SK-N-SH (cell line): ENCODE measurements around the gene COL4A5. TPM values are rescaled to one million over a fixed set of nuclear protein-coding genes. Genes with fewer than 3 reads are reported as not detected.

ENCODE experiments used
- CTCF ChIA-PET: fragments of 300-600, 350-600 bp; formaldehyde crosslinking; extraction: SDS; loops from one replicate; lab custom pipeline; 2021; lab: Yijun Ruan, JAX
- POLR2A ChIA-PET: fragments of 350-600 bp; sonication (Branson Sonifier 250); formaldehyde crosslinking; extraction: SDS; loops from one replicate; lab custom pipeline; 2020; ENCODE audit warnings: antibody characterized with exemption, inconsistent platforms; lab: Yijun Ruan, JAX
- DNase-seq: peaks from one replicate; pipeline ENCODE4 v3.0.0; 2012
- H2AFZ ChIP-seq: fragments of 200-600 bp; sonication (generic); 2 replicates; pipeline ENCODE4 v1.8.1; 2016; ENCODE audit warnings: antibody characterized with exemption, mild to moderate bottlenecking, low read depth
- H3F3A ChIP-seq: fragments of 200-600 bp; sonication (generic); replicated peaks from 2 replicates; pipeline ENCODE3; 2016; ENCODE audit warnings: antibody characterized with exemption, mild to moderate bottlenecking; ENCODE audit not compliant: insufficient read depth
- H3K27ac ChIP-seq, 2 experiments: fragments of 200-500 bp in 1 of 2; fragments of 200-600 bp in 1 of 2; sonication (Bioruptor generic) in 1 of 2; sonication (generic), shearing (Covaris generic) in 1 of 2; 2 replicates each; pipeline versions ENCODE4 v1.5.1 to v1.6.1; 2014 to 2016; ENCODE audit warnings: low read depth in 2 of 2, inconsistent platforms in 1 of 2, low read length in 1 of 2, mild to moderate bottlenecking in 1 of 2, mixed read lengths in 1 of 2
- H3K27me3 ChIP-seq: fragments of 200-600 bp; sonication (generic), shearing (Covaris generic); 2 replicates; pipeline ENCODE4 v1.6.1; 2016; ENCODE audit warnings: mixed run types; ENCODE audit not compliant: insufficient read depth
- H3K36me3 ChIP-seq, 2 experiments: fragments of 200-500 bp in 1 of 2; fragments of 200-600 bp in 1 of 2; sonication (Bioruptor generic) in 1 of 2; sonication (generic) in 1 of 2; replicated peaks in 1 of 2; 2 replicates each; pipeline versions ENCODE3 to v1.5.1; 2014 to 2016; ENCODE audit warnings: low read length in 1 of 2, mild to moderate bottlenecking in 1 of 2; ENCODE audit not compliant: insufficient read depth in 2 of 2, control insufficient read depth in 1 of 2
- H3K4me1 ChIP-seq, 2 experiments: fragments of 200-500 bp in 1 of 2; fragments of 200-600 bp in 1 of 2; sonication (Bioruptor generic) in 1 of 2; sonication (generic), shearing (Covaris generic) in 1 of 2; 2 replicates each; pipeline versions ENCODE4 v1.5.1 to v1.6.1; 2014 to 2016; ENCODE audit warnings: low read depth in 1 of 2, low read length in 1 of 2, mixed run types in 1 of 2; ENCODE audit not compliant: insufficient read depth in 2 of 2, control insufficient read depth in 1 of 2
- H3K4me2 ChIP-seq: fragments of 200-600 bp; sonication (generic), shearing (Covaris generic); 2 replicates; pipeline ENCODE4 v1.6.1; 2017; ENCODE audit warnings: mixed run types
- H3K4me3 ChIP-seq, 2 experiments: fragments of 200-500 bp in 1 of 2; fragments of 200-600 bp in 1 of 2; sonication (Bioruptor generic) in 1 of 2; sonication (generic), shearing (Covaris generic) in 1 of 2; 2 replicates each; pipeline versions ENCODE4 v1.5.1 to v1.8.1; 2014 to 2016; ENCODE audit warnings: low read depth in 2 of 2, inconsistent platforms in 1 of 2, low read length in 1 of 2, mild to moderate bottlenecking in 1 of 2, mixed read lengths in 1 of 2, moderate library complexity in 1 of 2
- H3K79me2 ChIP-seq: fragments of 200-600 bp; sonication (generic); 2 replicates; pipeline ENCODE4 v1.8.1; 2017; ENCODE audit warnings: mild to moderate bottlenecking; ENCODE audit not compliant: insufficient read depth
- H3K9ac ChIP-seq: fragments of 200-600 bp; sonication (generic); 2 replicates; pipeline ENCODE4 v1.6.1; 2017; ENCODE audit warnings: mixed run types
- H3K9me2 ChIP-seq: fragments of 200-600 bp; sonication (generic); 2 replicates; pipeline ENCODE4 v1.6.1; 2017; ENCODE audit warnings: mixed run types
- H3K9me3 ChIP-seq: fragments of 200-600 bp; sonication (generic); 2 replicates; pipeline ENCODE4 v1.6.1; 2017; ENCODE audit warnings: mixed run types, mild to moderate bottlenecking, moderate library complexity
- H4K20me1 ChIP-seq: fragments of 200-600 bp; sonication (generic); 2 replicates; pipeline ENCODE4 v1.6.1; 2017; ENCODE audit warnings: mild to moderate bottlenecking, mixed run types; ENCODE audit not compliant: insufficient read depth
- CHD2 ChIP-seq: fragments of 150-350 bp; IDR thresholded peaks from 2 replicates; pipeline ENCODE4 v1.6.1; 2018; ENCODE audit warnings: low read length; ENCODE audit not compliant: partially characterized antibody
- ELF1 ChIP-seq: IDR thresholded peaks from 2 replicates; pipeline ENCODE4 v1.4.0; 2012
- GATA2 ChIP-seq: sonication (generic); formaldehyde crosslinking; IDR thresholded peaks from 2 replicates; pipeline ENCODE4 v1.5.0; 2020; ENCODE audit warnings: mild to moderate bottlenecking, missing genetic modification reagents
- MEF2A ChIP-seq: IDR thresholded peaks from 2 replicates; pipeline ENCODE4 v1.4.0; 2012; ENCODE audit warnings: low read depth, borderline replicate concordance
- POLR2AphosphoS5 ChIP-seq: IDR thresholded peaks from 2 replicates; pipeline ENCODE4 v1.6.1; 2012; ENCODE audit warnings: low read depth, low read length
- RCOR1 ChIP-seq: fragments of 150-350 bp; IDR thresholded peaks from 2 replicates; pipeline ENCODE4 v1.6.1; 2017; ENCODE audit warnings: antibody characterized with exemption, low read length
- RFX5 ChIP-seq: IDR thresholded peaks from 2 replicates; pipeline ENCODE4 v1.6.1; 2012; ENCODE audit warnings: mild to moderate bottlenecking, improper control_type of control experiment, low read length
- RXRA ChIP-seq: IDR thresholded peaks from 2 replicates; pipeline ENCODE4 v1.4.0; 2012; ENCODE audit warnings: low read depth, mild to moderate bottlenecking, borderline replicate concordance
- SMC3 ChIP-seq: IDR thresholded peaks from 2 replicates; pipeline ENCODE4 v1.6.1; 2012; ENCODE audit warnings: low read depth, low read length, improper control_type of control experiment
- TAF1 ChIP-seq: IDR thresholded peaks from 2 replicates; pipeline ENCODE4 v1.6.1; 2012; ENCODE audit warnings: low read depth, mild to moderate bottlenecking, low read length, moderate library complexity, borderline replicate concordance
- TCF12 ChIP-seq: IDR thresholded peaks from 2 replicates; pipeline ENCODE4 v1.4.0; 2012
- TEAD4 ChIP-seq: IDR thresholded peaks from 2 replicates; pipeline ENCODE4 v1.4.0; 2012; ENCODE audit warnings: mild to moderate bottlenecking, borderline replicate concordance; ENCODE audit not compliant: insufficient read depth
- YY1 ChIP-seq: IDR thresholded peaks from 2 replicates; pipeline ENCODE4 v1.4.0; 2012; ENCODE audit warnings: low read depth, mild to moderate bottlenecking
- WGBS: methylation state at CpG from one replicate; pipeline ENCODE4 v1.1.6; 2017; ENCODE audit warnings: low lambda C conversion rate; 5-methylcytosine and 5-hydroxymethylcytosine counted together
- polyA plus RNA-seq, 3 experiments: library from polyadenylated mRNA; depleted of rRNA; stranded (reverse); fragments of >200 nt; gene quantifications; 2 replicates each; pipeline ENCODE4 v1.2.3, GENCODE V29; 2012
- TF ChIP-seq, protein P1 (sequence below): fragments of 200-600 bp; sonication (generic); IDR thresholded peaks from 2 replicates; pipeline ENCODE4 v1.6.1; 2017; ENCODE audit warnings: antibody characterized with exemption, mild to moderate bottlenecking, moderate library complexity
- TF ChIP-seq, protein P2 (sequence below): IDR thresholded peaks from 2 replicates; pipeline ENCODE4; 2012
- TF ChIP-seq, protein P3 (sequence below): IDR thresholded peaks from 2 replicates; pipeline ENCODE4 v1.4.0; 2012; ENCODE audit warnings: low read depth, borderline replicate concordance

Gene COL4A5
- polyA plus RNA-seq, 1 of the 3 experiments (the other 2 are of a cell fraction), result 0.02 TPM

DNA sequence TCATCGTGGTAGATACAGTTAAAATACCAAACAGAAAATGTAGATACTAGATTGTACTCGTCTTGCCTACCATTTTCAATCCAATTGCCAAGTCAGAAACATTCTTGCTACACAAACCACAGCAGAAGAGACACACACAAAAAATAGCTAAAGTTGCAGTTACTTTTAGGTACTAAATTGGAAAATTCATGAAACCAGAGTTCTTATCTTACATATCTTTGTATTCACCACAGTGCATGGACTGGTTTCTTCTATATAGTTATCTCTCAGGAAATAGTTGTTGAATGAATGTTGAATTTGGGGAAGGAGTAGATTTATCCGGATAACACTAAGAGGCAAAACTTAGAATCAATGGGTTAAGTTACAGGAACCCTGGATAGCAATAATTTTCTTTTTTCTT lies 14.2 kb downstream of the COL4A5 start (continued):
- TF ChIP-seq, protein P1, sequence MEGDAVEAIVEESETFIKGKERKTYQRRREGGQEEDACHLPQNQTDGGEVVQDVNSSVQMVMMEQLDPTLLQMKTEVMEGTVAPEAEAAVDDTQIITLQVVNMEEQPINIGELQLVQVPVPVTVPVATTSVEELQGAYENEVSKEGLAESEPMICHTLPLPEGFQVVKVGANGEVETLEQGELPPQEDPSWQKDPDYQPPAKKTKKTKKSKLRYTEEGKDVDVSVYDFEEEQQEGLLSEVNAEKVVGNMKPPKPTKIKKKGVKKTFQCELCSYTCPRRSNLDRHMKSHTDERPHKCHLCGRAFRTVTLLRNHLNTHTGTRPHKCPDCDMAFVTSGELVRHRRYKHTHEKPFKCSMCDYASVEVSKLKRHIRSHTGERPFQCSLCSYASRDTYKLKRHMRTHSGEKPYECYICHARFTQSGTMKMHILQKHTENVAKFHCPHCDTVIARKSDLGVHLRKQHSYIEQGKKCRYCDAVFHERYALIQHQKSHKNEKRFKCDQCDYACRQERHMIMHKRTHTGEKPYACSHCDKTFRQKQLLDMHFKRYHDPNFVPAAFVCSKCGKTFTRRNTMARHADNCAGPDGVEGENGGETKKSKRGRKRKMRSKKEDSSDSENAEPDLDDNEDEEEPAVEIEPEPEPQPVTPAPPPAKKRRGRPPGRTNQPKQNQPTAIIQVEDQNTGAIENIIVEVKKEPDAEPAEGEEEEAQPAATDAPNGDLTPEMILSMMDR, result no peak
- no peak for TF ChIP-seq GATA2 (CRISPR knock-in tag)

DNA sequence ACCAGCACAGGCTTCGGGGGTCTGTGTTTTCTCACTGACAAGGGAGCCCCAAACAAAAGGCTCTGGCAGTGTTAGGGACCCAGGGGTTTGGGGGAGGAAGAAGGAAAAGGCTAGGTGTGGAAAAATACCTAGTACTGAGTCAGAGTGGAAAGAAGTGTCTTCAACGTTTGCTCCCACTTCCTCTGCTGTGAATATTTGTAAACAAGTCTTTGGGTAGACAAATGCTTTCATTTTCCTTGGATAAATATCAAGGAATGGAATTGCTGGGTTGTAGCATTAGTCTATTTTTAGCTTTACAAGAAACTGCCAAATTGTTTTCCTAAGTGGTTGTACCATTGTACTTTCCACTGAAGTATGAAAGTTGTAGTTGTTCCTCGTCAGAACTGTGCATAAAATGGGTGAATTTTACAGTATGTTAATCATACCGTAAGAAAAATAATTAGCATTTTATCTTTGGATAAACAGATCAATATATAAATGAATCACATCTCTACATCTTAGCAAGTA lies 17.4 kb downstream of the COL4A5 start:
- TF ChIP-seq TAF1, result no peak
- TF ChIP-seq GATA2 (CRISPR knock-in tag), result no peak
- no peak for TF ChIP-seq CHD2
- no peak for TF ChIP-seq MEF2A
- TF ChIP-seq SMC3, result no peak
- TF ChIP-seq, all 33 proteins: peak for 0
- Histone ChIP-seq H3K27ac (no peak overlapping the region), H4K20me1 (no peaks in the 10 kb centered on the region), H3K9ac (no peak overlapping the region), H3K79me2 (no peaks in the 10 kb centered on the region), H3K4me3 (no peak overlapping the region), H3K9me2 (no peaks in the 10 kb centered on the region), H3K4me2 (no peak overlapping the region), H3K9me3 (no peaks in the 10 kb centered on the region), H3F3A (no peaks in the 10 kb centered on the region), H2AFZ (no peak overlapping the region), H3K36me3 (no peaks in the 10 kb centered on the region), H3K27me3 (0 out of 2 replicates have a peak, but pooled peaks cover 8% of the 10 kb centered on the region), H3K4me1 (no peaks in the 10 kb centered on the region)
- WGBS, result 9% methylated on average over 4 of the region's 4 CpGs
- no peak for DNase-seq
- ChIA-PET CTCF (no interaction called here), POLR2A (no interaction called here)

DNA sequence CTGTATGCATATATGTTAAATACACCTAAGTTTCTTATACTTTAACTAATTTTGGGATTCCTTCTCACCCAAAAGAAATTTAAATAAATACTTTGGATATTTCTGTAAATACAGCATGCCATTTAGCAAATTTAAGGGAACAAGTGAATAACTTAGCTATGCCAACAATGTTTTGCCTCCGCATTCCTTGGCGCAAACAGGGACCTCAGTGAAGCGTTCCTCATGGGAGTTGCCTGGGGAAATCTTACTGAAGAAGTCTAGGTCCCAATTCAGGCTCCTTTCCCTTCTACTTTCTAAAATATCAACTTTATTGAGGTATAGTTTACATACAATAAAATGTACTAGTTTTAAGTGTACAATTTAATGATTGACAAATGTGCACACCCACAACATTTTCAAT lies 25.0 kb downstream of the COL4A5 start:
- no peak overlapping the region for H2AFZ ChIP-seq
- no peak overlapping the region for H3K4me3 ChIP-seq
- WGBS, result 3% methylated on average over 3 of the region's 3 CpGs
- no peak overlapping the region for H3K4me2 ChIP-seq
- POLR2A ChIA-PET, result no interaction called here
- H4K20me1 ChIP-seq, result no peaks in the 10 kb centered on the region
- H3K9me3 ChIP-seq, result no peaks in the 10 kb centered on the region
- H3K4me1 ChIP-seq, result no peaks in the 10 kb centered on the region
- H3K79me2 ChIP-seq, result no peaks in the 10 kb centered on the region
- no peak overlapping the region for H3K9ac ChIP-seq
- CTCF ChIA-PET, result no interaction called here
- H3K27me3 ChIP-seq, result no peaks in the 10 kb centered on the region
- no peak for DNase-seq
- H3K36me3 ChIP-seq, result no peaks in the 10 kb centered on the region
- no peak overlapping the region for H3K27ac ChIP-seq
- H3K9me2 ChIP-seq, result no peaks in the 10 kb centered on the region
- H3F3A ChIP-seq, result no peaks in the 10 kb centered on the region
- TF ChIP-seq YY1 (no peak), CHD2 (no peak), POLR2AphosphoS5 (no peak), RFX5 (no peak), TEAD4 (no peak), GATA2 (CRISPR knock-in tag) (no peak), TCF12 (no peak), SMC3 (no peak), RXRA (no peak), ELF1 (no peak), MEF2A (no peak), RCOR1 (no peak)
- TF ChIP-seq, protein P1, result no peak
- TF ChIP-seq, protein P2, sequence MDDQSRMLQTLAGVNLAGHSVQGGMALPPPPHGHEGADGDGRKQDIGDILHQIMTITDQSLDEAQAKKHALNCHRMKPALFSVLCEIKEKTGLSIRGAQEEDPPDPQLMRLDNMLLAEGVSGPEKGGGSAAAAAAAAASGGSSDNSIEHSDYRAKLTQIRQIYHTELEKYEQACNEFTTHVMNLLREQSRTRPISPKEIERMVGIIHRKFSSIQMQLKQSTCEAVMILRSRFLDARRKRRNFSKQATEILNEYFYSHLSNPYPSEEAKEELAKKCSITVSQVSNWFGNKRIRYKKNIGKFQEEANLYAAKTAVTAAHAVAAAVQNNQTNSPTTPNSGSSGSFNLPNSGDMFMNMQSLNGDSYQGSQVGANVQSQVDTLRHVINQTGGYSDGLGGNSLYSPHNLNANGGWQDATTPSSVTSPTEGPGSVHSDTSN, result no peak
- TF ChIP-seq, protein P3, sequence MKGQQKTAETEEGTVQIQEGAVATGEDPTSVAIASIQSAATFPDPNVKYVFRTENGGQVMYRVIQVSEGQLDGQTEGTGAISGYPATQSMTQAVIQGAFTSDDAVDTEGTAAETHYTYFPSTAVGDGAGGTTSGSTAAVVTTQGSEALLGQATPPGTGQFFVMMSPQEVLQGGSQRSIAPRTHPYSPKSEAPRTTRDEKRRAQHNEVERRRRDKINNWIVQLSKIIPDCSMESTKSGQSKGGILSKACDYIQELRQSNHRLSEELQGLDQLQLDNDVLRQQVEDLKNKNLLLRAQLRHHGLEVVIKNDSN, result no peak
